ENCODE results near the gene OR2T10. TPM values are rescaled to one million over a fixed set of nuclear protein-coding genes. Genes with fewer than 3 reads are reported as not detected.
"Not testable (repeated sequence)": the region's sequence is repeated elsewhere in the genome, so short reads cannot be mapped to it uniquely, and the experiment has no call there.

The OR2T10 gene, protein sequence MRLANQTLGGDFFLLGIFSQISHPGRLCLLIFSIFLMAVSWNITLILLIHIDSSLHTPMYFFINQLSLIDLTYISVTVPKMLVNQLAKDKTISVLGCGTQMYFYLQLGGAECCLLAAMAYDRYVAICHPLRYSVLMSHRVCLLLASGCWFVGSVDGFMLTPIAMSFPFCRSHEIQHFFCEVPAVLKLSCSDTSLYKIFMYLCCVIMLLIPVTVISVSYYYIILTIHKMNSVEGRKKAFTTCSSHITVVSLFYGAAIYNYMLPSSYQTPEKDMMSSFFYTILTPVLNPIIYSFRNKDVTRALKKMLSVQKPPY
- not detected in 2 replicates for total RNA-seq

DNA sequence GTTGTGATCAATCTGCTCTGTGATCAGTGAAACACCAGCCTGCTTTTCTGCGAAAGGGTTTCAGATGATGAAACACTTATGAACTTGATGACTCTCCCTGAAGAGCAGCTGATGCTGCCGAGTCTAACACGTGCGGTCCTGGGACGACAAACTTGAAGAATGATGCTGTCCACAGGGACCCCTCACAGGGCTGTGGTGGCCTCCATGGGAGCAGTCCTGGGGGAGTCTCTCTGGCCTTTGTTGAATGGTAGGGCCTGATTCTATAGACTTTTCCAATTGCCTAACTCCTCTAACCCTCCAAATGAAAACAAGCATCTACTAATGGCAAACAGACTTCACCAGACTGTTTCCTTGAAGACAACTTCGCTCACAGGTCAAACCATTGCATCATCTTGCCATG is at the start of gene OR2T10:
Gene OR2T10 (minus strand): TSS at position 112 of the 400 bp plus-strand sequence. CDS start 3,932 bp downstream, outside the sequence.
- no peak within 1 kb of the TSS for H3K4me3 ChIP-seq (ENCODE audit: low read depth, low read length)
- DNase-seq (ENCODE audit: low read depth) = no peak
- TF ChIP-seq, protein P1, sequence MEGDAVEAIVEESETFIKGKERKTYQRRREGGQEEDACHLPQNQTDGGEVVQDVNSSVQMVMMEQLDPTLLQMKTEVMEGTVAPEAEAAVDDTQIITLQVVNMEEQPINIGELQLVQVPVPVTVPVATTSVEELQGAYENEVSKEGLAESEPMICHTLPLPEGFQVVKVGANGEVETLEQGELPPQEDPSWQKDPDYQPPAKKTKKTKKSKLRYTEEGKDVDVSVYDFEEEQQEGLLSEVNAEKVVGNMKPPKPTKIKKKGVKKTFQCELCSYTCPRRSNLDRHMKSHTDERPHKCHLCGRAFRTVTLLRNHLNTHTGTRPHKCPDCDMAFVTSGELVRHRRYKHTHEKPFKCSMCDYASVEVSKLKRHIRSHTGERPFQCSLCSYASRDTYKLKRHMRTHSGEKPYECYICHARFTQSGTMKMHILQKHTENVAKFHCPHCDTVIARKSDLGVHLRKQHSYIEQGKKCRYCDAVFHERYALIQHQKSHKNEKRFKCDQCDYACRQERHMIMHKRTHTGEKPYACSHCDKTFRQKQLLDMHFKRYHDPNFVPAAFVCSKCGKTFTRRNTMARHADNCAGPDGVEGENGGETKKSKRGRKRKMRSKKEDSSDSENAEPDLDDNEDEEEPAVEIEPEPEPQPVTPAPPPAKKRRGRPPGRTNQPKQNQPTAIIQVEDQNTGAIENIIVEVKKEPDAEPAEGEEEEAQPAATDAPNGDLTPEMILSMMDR (IDR thresholded peaks at IDR 0.05; ENCODE audit: insufficient read depth, low read depth, low read length) = no peak

DNA sequence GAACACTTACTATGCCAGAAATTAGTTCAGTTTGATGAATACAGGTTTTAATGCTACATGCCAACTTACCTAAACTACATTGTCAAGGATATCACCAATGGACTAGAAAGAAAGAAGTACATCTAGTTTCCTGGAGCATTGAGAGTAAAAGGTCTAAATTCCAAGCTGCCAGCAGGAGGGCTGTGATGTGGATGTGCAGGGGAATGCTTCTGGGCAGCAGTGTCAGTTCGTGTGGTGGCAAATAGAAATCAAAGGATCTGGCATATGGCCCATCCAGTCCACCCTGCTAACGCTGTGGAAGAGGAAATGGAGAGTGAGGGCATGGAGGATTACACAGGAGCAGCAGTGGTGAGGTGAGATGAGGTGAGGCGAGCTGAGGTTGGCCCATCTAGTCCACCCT is 47.7 kb upstream of the OR2T10 start, which contains the start of gene OR2T35:
Gene OR2T35 (minus strand): TSS at position 101 of the 400 bp plus-strand sequence. CDS start 6,020 bp downstream, outside the sequence.
- not testable (repeated sequence) for DNase-seq (ENCODE audit: low read depth); H3K4me3 ChIP-seq (ENCODE audit: low read depth, low read length)

DNA sequence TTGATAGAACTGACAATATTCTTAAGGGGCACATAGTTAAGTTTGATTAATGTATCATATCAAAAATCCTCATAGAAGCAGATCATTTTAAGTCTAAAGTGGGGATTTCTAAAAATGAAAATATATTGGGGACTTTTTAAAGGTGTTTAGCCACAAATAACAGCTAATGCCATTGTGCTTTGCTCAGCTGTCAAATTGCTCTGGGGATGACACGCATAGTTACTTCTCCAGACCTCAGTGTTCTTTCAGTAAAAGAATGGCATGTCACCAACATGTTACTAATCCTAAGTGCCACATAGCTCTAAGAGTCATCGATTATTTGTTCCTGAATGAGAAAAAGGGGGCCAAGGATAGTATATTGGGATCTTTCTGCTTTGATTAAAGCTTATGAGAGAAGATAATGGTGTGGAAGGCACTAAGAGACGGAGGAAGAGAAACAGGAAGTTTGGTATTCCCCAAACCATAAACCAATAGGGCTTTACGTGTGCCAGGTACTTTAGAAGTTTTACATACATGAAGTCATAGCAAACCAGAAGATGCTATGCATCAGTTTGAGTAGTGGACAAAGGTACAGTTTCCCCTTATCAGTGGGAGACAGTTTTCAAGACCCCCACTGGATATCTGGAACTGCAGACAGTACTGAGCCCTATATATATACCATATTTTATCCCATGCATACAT is 45.6 kb upstream of the OR2T10 start:
- not testable (repeated sequence) for H3K4me3 ChIP-seq (ENCODE audit: low read depth, low read length); DNase-seq (ENCODE audit: low read depth)

DNA sequence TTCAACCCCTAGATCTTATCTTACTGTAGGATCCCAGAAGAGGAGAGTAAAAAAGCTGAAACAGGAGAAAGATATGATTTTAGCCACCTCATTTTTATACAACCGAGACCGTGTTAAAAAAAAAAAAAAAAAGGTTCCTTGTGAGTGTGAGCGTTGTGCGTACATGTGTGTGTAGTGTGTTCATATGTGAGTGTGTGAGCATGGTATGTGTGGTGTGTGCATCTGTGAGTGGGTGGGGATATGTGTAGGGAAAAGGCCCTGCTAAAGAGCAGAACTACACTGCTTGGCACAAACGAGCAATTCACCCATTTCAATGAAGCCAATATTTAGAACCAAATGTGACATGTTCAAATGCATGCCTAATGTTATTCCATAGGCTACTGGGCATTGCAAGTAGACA is 44.1 kb upstream of the OR2T10 start:
- not testable (repeated sequence) for DNase-seq (ENCODE audit: low read depth); H3K4me3 ChIP-seq (ENCODE audit: low read depth, low read length)

DNA sequence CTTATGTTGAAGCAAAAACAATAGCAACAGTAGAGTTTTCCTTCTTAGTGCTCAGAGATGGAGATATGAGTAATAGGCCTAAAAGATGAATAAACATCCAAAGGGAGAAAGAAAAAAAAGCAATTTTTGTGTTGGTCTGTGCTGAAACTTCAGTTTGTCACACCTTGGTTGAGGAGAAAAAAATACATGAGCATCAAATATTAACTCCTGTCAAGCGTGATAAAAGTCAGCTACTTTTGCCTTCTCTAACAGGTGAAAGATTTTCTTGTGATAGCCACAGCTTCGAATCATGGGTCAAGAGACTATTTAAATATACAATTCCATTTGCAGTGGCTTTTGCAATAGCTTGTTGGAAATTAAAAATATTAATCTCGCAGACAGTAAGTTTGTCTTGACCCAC is 43.4 kb upstream of the OR2T10 start:
- not testable (repeated sequence) for H3K4me3 ChIP-seq (ENCODE audit: low read depth, low read length); DNase-seq (ENCODE audit: low read depth)

DNA sequence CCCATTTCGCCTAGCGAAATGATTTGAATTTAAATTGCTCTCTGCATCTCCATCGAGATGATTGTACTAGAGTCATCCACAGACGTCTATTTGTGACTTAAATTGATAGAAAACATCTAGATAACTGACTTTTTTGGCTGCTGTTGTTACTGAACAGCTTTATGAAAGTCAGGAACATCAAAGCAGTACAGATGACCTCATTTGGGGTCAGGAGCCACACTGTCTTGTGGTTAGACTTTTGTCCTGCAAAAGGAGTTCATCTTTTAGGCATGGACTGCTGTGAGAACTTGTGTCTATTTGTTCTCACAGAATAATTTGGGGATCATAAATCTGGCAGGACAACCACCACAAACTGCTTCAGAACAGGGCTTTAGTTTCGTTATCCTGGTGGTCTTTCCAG is 42.2 kb upstream of the OR2T10 start:
- not testable (repeated sequence) for DNase-seq (ENCODE audit: low read depth); H3K4me3 ChIP-seq (ENCODE audit: low read depth, low read length)

DNA sequence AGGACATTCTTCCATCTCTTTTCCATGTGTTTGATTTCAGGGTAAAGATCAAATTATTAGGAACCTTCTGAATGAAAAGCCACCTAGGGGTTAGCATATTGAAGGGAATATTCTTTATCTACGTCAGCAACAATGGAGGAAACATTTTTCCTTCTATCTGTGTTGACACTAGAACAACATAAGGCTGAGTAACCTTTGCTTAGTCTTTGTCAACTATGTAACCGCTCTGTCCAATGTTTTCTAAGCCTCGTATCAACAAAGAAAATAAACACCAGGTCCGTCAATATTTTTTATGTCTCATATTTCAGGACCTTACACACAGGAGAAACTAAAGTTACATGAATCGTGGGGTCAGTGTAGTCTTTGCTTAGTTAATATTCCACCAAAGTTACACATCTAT is 39.1 kb upstream of the OR2T10 start:
- H3K4me3 ChIP-seq (ENCODE audit: low read depth, low read length); DNase-seq (ENCODE audit: low read depth): not testable (repeated sequence)

DNA sequence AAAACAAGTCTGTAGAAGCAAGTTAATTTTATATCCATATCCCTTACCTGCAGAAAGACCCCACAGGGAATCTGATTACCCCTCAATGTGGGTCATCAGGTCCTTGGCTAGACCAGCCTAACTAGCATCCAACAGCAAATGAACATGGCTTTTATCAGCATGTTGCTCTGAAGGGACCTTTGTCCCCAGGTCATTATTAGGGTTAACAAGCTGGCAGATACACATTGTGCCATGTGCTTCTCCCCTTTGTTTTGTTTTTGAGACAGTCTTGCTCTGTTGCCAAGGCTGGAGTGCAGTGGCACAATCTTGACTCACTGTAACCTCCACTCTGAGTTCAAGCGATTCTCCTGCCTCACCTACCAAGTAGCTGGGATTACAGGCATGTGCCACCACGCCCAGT is 37.5 kb upstream of the OR2T10 start, which contains the start of gene OR2T11:
Gene OR2T11 (minus strand): TSS at position 101 of the 400 bp plus-strand sequence. CDS start 7,963 bp downstream, outside the sequence.
- not testable (repeated sequence) for H3K4me3 ChIP-seq (ENCODE audit: low read depth, low read length); DNase-seq (ENCODE audit: low read depth)

DNA sequence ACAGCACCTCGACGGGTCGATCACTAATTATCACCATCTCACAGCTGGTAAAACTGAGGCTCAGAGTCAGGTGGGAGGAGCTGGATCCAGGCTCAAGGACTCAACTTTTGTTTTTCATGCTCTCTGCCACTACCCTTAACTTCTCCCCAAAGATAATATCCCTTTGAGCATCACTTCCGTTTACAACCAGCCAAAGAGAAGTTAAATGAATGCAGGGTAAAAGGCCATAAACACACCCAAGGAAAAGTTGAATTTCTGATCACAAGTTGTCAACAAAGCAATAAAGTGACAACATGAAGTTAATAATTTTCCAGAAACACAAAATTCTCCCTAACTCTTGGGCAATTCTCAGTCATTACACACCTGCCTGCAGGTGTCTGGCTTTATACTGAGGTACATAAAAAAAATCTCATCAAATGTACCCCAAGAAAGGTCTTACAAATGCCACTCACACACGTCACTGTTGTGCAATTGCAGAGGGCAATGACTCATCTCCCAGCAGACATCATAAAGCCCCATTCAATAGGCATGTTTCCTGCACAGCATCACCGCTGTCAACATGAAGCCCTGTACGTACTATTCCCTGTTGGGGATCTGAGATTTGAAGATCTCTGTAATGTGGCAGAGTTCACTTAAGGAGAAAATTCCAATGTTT is 34.0 kb upstream of the OR2T10 start:
- DNase-seq (ENCODE audit: low read depth) = no peak
- TF ChIP-seq, protein P1 (IDR thresholded peaks at IDR 0.05; ENCODE audit: insufficient read depth, low read depth, low read length) = no peak
- no peak overlapping the region for H3K4me3 ChIP-seq (ENCODE audit: low read depth, low read length)

DNA sequence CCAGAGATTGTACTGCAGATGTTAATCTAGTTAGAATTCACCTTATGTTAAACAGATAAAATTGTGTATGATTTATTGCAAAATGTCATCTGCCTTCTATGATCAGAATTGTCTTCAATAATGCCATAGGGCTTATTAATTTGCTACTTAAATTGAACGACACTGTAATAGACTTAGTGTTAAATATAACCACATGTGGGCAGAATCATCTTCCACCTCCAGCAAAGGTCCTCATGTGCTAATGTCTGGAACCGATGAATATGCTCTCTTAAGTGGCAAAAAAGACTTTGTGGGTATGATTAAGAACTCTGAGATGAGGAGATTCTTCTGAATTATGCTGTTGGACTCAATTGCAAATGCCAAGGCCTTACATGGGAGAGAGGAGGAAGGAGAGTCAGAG is 33.1 kb upstream of the OR2T10 start:
- H3K4me3 ChIP-seq (ENCODE audit: low read depth, low read length) = no peak overlapping the region
- TF ChIP-seq, protein P1 (IDR thresholded peaks at IDR 0.05; ENCODE audit: insufficient read depth, low read depth, low read length) = no peak
- DNase-seq (ENCODE audit: low read depth) = no peak
